HepG2 (cell line): ENCODE measurements around the gene DTNB. TPM values are rescaled to one million over a fixed set of nuclear protein-coding genes. Genes with fewer than 3 reads are reported as not detected.

ENCODE experiments used
- AFF4 ChIP-seq: sonication (generic); formaldehyde crosslinking; IDR thresholded peaks from 2 replicates; pipeline ENCODE4 v1.4.0; 2020; ENCODE audit warnings: missing genetic modification reagents
- ARNTL ChIP-seq: sonication (generic); formaldehyde crosslinking; IDR thresholded peaks from 2 replicates; pipeline ENCODE4 v1.4.0; 2020; ENCODE audit warnings: mild to moderate bottlenecking, missing genetic modification reagents
- ELF1 ChIP-seq: sonication (generic); formaldehyde crosslinking; IDR thresholded peaks from 2 replicates; pipeline ENCODE4 v1.4.0; 2020; ENCODE audit warnings: missing genetic modification reagents
- FOXO4 ChIP-seq: sonication (generic); formaldehyde crosslinking; conservative IDR thresholded peaks from 2 replicates; pipeline ENCODE4 v1.8.1; 2023; ENCODE audit warnings: missing genetic modification reagents
- GTF3A ChIP-seq: sonication (generic); formaldehyde crosslinking; conservative IDR thresholded peaks from 2 replicates; pipeline ENCODE4 v1.4.0; 2020; ENCODE audit warnings: mild to moderate bottlenecking, missing genetic modification reagents
- KDM2A ChIP-seq: sonication (generic); formaldehyde crosslinking; IDR thresholded peaks from 2 replicates; pipeline ENCODE4 v1.4.0; 2020; ENCODE audit warnings: low read depth, missing genetic modification reagents, borderline replicate concordance
- MEF2D ChIP-seq: sonication (generic); formaldehyde crosslinking; IDR thresholded peaks from 2 replicates; pipeline ENCODE4 v1.5.1; 2020; ENCODE audit warnings: mild to moderate bottlenecking, missing genetic modification reagents
- PLSCR1 ChIP-seq: sonication (generic); formaldehyde crosslinking; IDR thresholded peaks from 2 replicates; pipeline ENCODE4 v1.5.0; 2020; ENCODE audit warnings: missing genetic modification reagents, mild to moderate bottlenecking, borderline replicate concordance
- RELA ChIP-seq: sonication (generic); formaldehyde crosslinking; IDR thresholded peaks from 2 replicates; pipeline ENCODE4 v1.4.0; 2020; ENCODE audit warnings: missing genetic modification reagents
- RXRB ChIP-seq: IDR thresholded peaks from 2 replicates; pipeline ENCODE4 v1.6.1; 2016; ENCODE audit warnings: borderline replicate concordance, missing genetic modification reagents, missing compliant biosample characterization
- SNAPC2 ChIP-seq: sonication (generic); formaldehyde crosslinking; IDR thresholded peaks from 2 replicates; pipeline ENCODE4 v1.8.1; 2022; ENCODE audit warnings: mild to moderate bottlenecking, missing genetic modification reagents
- SP4 ChIP-seq: sonication (generic); formaldehyde crosslinking; IDR thresholded peaks from 2 replicates; pipeline ENCODE4 v1.8.1; 2023; ENCODE audit warnings: mild to moderate bottlenecking, missing genetic modification reagents
- SUZ12 ChIP-seq: fragments of 150-350 bp; IDR thresholded peaks from 2 replicates; pipeline ENCODE4 v1.6.1; 2014; ENCODE audit warnings: low read depth, low read length
- TARDBP ChIP-seq: sonication (generic); formaldehyde crosslinking; IDR thresholded peaks from 2 replicates; pipeline ENCODE4 v1.8.0; 2022; ENCODE audit warnings: mild to moderate bottlenecking, missing genetic modification reagents
- WIZ ChIP-seq: sonication (generic); formaldehyde crosslinking; IDR thresholded peaks from 2 replicates; pipeline ENCODE4 v1.5.1; 2020; ENCODE audit warnings: mild to moderate bottlenecking, missing genetic modification reagents
- YEATS4 ChIP-seq: sonication (generic); formaldehyde crosslinking; IDR thresholded peaks from 2 replicates; pipeline ENCODE4 v1.4.0; 2020; ENCODE audit warnings: missing genetic modification reagents, borderline replicate concordance
- ZFP90 ChIP-seq: sonication (generic); formaldehyde crosslinking; IDR thresholded peaks from 2 replicates; pipeline ENCODE4 v1.8.0; 2022; ENCODE audit warnings: missing genetic modification reagents, mild to moderate bottlenecking, inconsistent platforms, borderline replicate concordance
- ZNF331 ChIP-seq: sonication (generic); formaldehyde crosslinking; IDR thresholded peaks from 2 replicates; pipeline ENCODE4 v1.4.0; 2020; ENCODE audit warnings: missing genetic modification reagents
- ZNF556 ChIP-seq: sonication (generic); formaldehyde crosslinking; IDR thresholded peaks from 2 replicates; pipeline ENCODE4 v1.4.0; 2020; ENCODE audit warnings: mild to moderate bottlenecking, missing genetic modification reagents, borderline replicate concordance
- ZNF878 ChIP-seq: sonication (generic); formaldehyde crosslinking; IDR thresholded peaks from 2 replicates; pipeline ENCODE4 v1.8.1; 2023; ENCODE audit warnings: mild to moderate bottlenecking, missing genetic modification reagents, moderate library complexity
- polyA plus RNA-seq, 8 experiments: library from polyadenylated mRNA; depleted of rRNA in 3 of 8; stranded (reverse) in 7 of 8; unstranded in 1 of 8; fragments of >200 nt; fragmentation: Illumina TruSeq in 4 of 8; extraction: Trizol in 4 of 8; gene quantifications; 2 replicates each; pipeline versions ENCODE4 v1.2.1 to v1.2.3, GENCODE V29; 2011 to 2016; ENCODE audit warnings: low read depth in 4 of 8, missing spikeins in 1 of 8, mixed read lengths in 1 of 8; ENCODE audit not compliant: insufficient read depth in 1 of 8
- total RNA-seq, 5 experiments: library from RNA; depleted of rRNA; stranded (reverse); fragments of >200 nt; fragmentation: Illumina TruSeq; extraction: Trizol; gene quantifications; 2 replicates each; pipeline ENCODE4 v1.2.3, GENCODE V29; 2016; ENCODE audit warnings: low read depth in 1 of 5
- TF ChIP-seq, protein P1 (sequence below): sonication (generic); formaldehyde crosslinking; IDR thresholded peaks from 2 replicates; pipeline ENCODE4 v1.5.0; 2020; ENCODE audit warnings: missing genetic modification reagents
- TF ChIP-seq, protein P2 (sequence below): sonication (generic); formaldehyde crosslinking; IDR thresholded peaks from 2 replicates; pipeline ENCODE4 v1.8.1; 2023; ENCODE audit warnings: missing genetic modification reagents, mild to moderate bottlenecking, borderline replicate concordance
- TF ChIP-seq, protein P3 (sequence below): IDR thresholded peaks from 2 replicates; pipeline ENCODE4 v1.6.1; 2016; ENCODE audit warnings: missing compliant biosample characterization, missing genetic modification reagents, borderline replicate concordance

DTNB gene
- total and polyA plus RNA-seq, 2 of the 13 experiments (the other 11 are each of a cell fraction or from before 2014, with no cell fraction given): 14.4 to 23.9 TPM

DNA sequence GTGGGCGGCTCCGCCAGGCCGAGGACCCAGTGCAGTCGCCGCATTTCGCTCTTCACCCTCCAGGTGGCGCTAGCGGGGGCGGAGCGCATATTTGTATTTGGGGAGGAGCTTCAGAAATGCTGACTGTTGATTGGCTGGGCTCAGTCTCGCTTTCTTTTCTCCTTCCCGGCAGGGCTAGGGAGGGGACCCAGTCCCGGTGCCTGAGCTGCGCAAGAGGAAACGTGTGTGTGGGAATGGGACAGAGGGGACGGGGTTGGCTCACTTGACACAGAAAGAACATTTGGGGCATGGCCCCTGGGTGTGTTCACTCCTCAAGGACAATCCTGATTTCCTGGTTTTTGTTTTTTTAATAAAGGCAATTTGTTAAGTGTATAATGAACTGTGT lies 311.3 kb downstream of the DTNB start (continued):
- TF ChIP-seq WIZ: peak; percentile 57; the same call in 1 of the 2 replicates
- TF ChIP-seq, protein P1, sequence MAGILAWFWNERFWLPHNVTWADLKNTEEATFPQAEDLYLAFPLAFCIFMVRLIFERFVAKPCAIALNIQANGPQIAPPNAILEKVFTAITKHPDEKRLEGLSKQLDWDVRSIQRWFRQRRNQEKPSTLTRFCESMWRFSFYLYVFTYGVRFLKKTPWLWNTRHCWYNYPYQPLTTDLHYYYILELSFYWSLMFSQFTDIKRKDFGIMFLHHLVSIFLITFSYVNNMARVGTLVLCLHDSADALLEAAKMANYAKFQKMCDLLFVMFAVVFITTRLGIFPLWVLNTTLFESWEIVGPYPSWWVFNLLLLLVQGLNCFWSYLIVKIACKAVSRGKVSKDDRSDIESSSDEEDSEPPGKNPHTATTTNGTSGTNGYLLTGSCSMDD (CRISPR knock-in tag): no peak
- TF ChIP-seq ZNF331 (CRISPR knock-in tag): peak; percentile 79
- TF ChIP-seq SNAPC2 (CRISPR knock-in tag): 0 out of 2 replicates have a peak, but pooled peaks have one; percentile 33
- TF ChIP-seq ZNF556 (CRISPR knock-in tag): peak; percentile 65; the same call in 1 of the 2 replicates
- TF ChIP-seq SP4 (CRISPR knock-in tag): peak; percentile 96
- no peak for TF ChIP-seq FOXO4 (CRISPR knock-in tag)
- TF ChIP-seq, protein P2, sequence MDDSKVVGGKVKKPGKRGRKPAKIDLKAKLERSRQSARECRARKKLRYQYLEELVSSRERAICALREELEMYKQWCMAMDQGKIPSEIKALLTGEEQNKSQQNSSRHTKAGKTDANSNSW (CRISPR knock-in tag): no peak
- no peak for TF ChIP-seq AFF4 (CRISPR knock-in tag)
- 0 out of 2 replicates have a peak, but pooled peaks have one; percentile 52 for TF ChIP-seq ZNF878 (CRISPR knock-in tag)
- peak; percentile 90 for TF ChIP-seq ZFP90
- peak; percentile 59; the same call in 1 of the 2 replicates for TF ChIP-seq ARNTL (CRISPR knock-in tag)
- peak; percentile 42; the same call in 1 of the 2 replicates for TF ChIP-seq YEATS4 (CRISPR knock-in tag)
- TF ChIP-seq GTF3A (CRISPR knock-in tag): peak; percentile 68; the same call in 1 of the 2 replicates
- peak; percentile 36; the same call in 1 of the 2 replicates for TF ChIP-seq MEF2D (CRISPR knock-in tag)
- peak; percentile 84 for TF ChIP-seq KDM2A
- TF ChIP-seq ELF1 (CRISPR knock-in tag): peak; percentile 73
- TF ChIP-seq TARDBP: 0 out of 2 replicates have a peak, but pooled peaks have one; percentile 42
- TF ChIP-seq PLSCR1 (CRISPR knock-in tag): no peak
- peak; percentile 59 for TF ChIP-seq RXRB (CRISPR knock-in tag)
- TF ChIP-seq, protein P3, sequence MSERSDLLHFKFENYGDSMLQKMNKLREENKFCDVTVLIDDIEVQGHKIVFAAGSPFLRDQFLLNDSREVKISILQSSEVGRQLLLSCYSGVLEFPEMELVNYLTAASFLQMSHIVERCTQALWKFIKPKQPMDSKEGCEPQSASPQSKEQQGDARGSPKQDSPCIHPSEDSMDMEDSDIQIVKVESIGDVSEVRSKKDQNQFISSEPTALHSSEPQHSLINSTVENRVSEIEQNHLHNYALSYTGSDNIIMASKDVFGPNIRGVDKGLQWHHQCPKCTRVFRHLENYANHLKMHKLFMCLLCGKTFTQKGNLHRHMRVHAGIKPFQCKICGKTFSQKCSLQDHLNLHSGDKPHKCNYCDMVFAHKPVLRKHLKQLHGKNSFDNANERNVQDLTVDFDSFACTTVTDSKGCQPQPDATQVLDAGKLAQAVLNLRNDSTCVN: peak; percentile 76; the same call in 1 of the 2 replicates
- no peak for TF ChIP-seq RELA (CRISPR knock-in tag)
- TF ChIP-seq SUZ12: no peak
